Stomach smooth muscle (tissue), 2 donors: Measurements from ENCODE around the gene SELENOP.

ENCODE experiments used
- H3K27ac ChIP-seq: one replicate; pipeline ENCODE4 v1.7.0; 2013; ENCODE audit warnings: mild to moderate bottlenecking, low read length, inconsistent platforms
- H3K27me3 ChIP-seq, 2 donors: one replicate each; pipeline ENCODE4 v1.7.0; 2013; ENCODE audit warnings: low read length in 2 of 2; ENCODE audit not compliant: insufficient read depth in 2 of 2, control insufficient read depth in 1 of 2
- H3K36me3 ChIP-seq, 2 donors: one replicate each; pipeline ENCODE4 v1.7.0; 2013; ENCODE audit warnings: low read length in 2 of 2; ENCODE audit not compliant: control insufficient read depth in 2 of 2, insufficient read depth in 2 of 2
- H3K4me1 ChIP-seq: one replicate; pipeline ENCODE4 v1.7.0; 2013; ENCODE audit warnings: low read length; ENCODE audit not compliant: control insufficient read depth, insufficient read depth
- H3K4me3 ChIP-seq, 2 donors: one replicate each; pipeline ENCODE4 v1.7.0; 2013; ENCODE audit warnings: low read length in 2 of 2
- H3K9ac ChIP-seq, 2 donors: one replicate each; pipeline ENCODE4 v1.7.0; 2013; ENCODE audit warnings: low read length in 2 of 2, mild to moderate bottlenecking in 1 of 2
- H3K9me3 ChIP-seq, 2 donors: one replicate each; pipeline ENCODE4 v1.7.0; 2013; ENCODE audit warnings: low read length in 2 of 2; ENCODE audit not compliant: control insufficient read depth in 2 of 2
- donor health status: healthy.
- donor health status: Pancreatic carcinoma.

SELENOP gene

DNA sequence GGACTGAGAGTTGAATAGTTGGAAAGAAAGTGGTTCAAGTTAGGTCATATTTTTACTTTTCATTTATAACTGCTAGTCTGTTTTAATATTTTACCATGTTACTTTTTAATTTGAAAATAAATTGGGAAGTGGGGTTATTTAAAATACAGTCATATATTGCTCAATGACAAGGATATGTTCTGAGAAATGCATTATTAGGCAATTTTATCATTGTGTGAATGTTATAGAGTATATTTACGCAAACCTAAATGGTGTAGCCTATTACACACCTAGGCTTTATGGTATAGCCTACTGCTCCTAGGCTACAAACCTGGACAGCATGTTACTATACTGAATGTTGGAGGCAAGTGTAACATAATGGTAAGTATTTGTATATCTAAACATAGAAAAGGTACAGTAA lies 49.9 kb downstream of the SELENOP start:
- H3K27me3 ChIP-seq: peaks cover 0 to 2% of the 10 kb centered on the region in 2 donors
- no peak overlapping the region for H3K4me3 ChIP-seq
- no peak overlapping the region for H3K27ac ChIP-seq
- H3K9me3 ChIP-seq: no peaks in the 10 kb centered on the region
- no peak overlapping the region for H3K9ac ChIP-seq
- no peaks in the 10 kb centered on the region for H3K36me3 ChIP-seq
- no peaks in the 10 kb centered on the region for H3K4me1 ChIP-seq

GRCh38 chr5:42760426-42760825 lies 51.3 kb downstream of the SELENOP start:
- no peak overlapping the region for H3K4me3 ChIP-seq
- H3K4me1 ChIP-seq: no peaks in the 10 kb centered on the region
- H3K9me3 ChIP-seq: no peaks in the 10 kb centered on the region
- H3K27me3 ChIP-seq: peaks cover 0 to 2% of the 10 kb centered on the region in 2 donors
- no peak overlapping the region for H3K9ac ChIP-seq
- H3K36me3 ChIP-seq: no peaks in the 10 kb centered on the region
- no peak overlapping the region for H3K27ac ChIP-seq

GRCh38 chr5:42759456-42759855 lies 52.2 kb downstream of the SELENOP start:
- H3K36me3 ChIP-seq: no peaks in the 10 kb centered on the region
- H3K4me3 ChIP-seq: no peak overlapping the region
- H3K27ac ChIP-seq: no peak overlapping the region
- H3K27me3 ChIP-seq: peaks cover 0 to 2% of the 10 kb centered on the region in 2 donors
- H3K9ac ChIP-seq: no peak overlapping the region
- H3K9me3 ChIP-seq: no peaks in the 10 kb centered on the region
- H3K4me1 ChIP-seq: no peaks in the 10 kb centered on the region

GRCh38 chr5:42756606-42757601 lies 54.8 kb downstream of the SELENOP start, which contains the start of gene CCDC152:
CCDC152 (plus strand) TSS chr5:42756818; CDS start chr5:42759122, 2,304 bp downstream.
- H3K36me3 ChIP-seq: no peaks in the 10 kb centered on the region
- H3K9ac ChIP-seq: peak within 1 kb of the TSS in 1 of 2 donors; percentile 22
- H3K4me3 ChIP-seq: peak within 1 kb of the TSS; percentile 34 to 64

GRCh38 chr5:42753099-42753498 lies 58.6 kb downstream of the SELENOP start:
- H3K9me3 ChIP-seq: no peaks in the 10 kb centered on the region
- no peak overlapping the region for H3K27ac ChIP-seq
- no peaks in the 10 kb centered on the region for H3K4me1 ChIP-seq

More at GRCh38 chr5:42756606-42757601, 54.8 kb downstream of the SELENOP start, which contains the start of gene CCDC152:
- Histone ChIP-seq H3K9me3 (no peaks in the 10 kb centered on the region), H3K4me1 (no peaks in the 10 kb centered on the region), H3K27me3 (peaks cover 0 to 2% of the 10 kb centered on the region in 2 donors), H3K27ac (no peak within 1 kb of the TSS)

DNA sequence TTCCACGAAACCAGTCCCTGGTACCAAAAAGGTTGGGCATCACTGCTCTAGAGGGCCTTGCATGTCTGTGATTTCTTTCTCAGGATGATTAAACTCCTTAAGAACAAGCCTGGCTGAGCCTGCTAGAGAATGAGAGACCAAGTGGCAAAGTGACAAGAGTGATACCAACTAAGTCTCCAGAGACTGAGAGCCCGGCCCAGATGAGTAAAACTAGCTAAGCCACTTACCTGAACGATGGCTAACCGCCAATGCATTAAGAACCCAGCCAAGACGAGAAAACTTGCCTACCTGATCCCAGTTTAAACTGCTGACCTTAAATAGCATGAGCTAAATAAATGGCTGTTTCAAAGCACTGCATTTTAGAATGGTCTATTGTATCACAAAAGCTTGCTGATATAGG lies 60.6 kb downstream of the SELENOP start:
- Histone ChIP-seq H3K27ac (no peak overlapping the region), H3K9me3 (no peaks in the 10 kb centered on the region), H3K27me3 (no peaks in the 10 kb centered on the region)

More at GRCh38 chr5:42753099-42753498, 58.6 kb downstream of the SELENOP start:
- Histone ChIP-seq H3K9ac (no peak overlapping the region), H3K4me3 (no peak overlapping the region), H3K36me3 (no peaks in the 10 kb centered on the region), H3K27me3 (peaks cover 0 to 2% of the 10 kb centered on the region in 2 donors)

DNA sequence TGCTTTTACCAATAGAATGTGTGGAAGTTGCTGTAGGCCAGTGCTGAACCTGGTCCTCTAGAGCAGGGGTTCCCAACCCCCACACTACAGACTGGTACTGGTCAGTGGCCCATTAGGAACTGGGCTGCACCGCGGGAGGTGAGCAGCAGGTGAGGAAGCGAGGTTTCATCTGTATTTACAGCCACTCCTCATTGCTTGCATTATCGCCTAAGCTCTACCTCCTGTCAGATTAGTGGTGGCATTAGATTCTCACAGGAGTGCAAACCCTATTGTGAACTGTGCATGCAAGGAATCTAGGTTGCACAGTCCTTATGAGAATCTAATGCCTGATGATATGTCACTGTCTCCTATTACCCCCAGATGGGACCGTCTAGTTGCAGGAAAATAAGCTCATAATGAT lies 61.2 kb downstream of the SELENOP start:
- Histone ChIP-seq H3K27ac (no peak overlapping the region), H3K36me3 (no peaks in the 10 kb centered on the region), H3K9ac (no peak overlapping the region), H3K4me3 (no peak overlapping the region), H3K4me1 (no peaks in the 10 kb centered on the region), H3K9me3 (no peaks in the 10 kb centered on the region), H3K27me3 (no peaks in the 10 kb centered on the region)

More for the DNA sequence above, 60.6 kb downstream of the SELENOP start:
- H3K4me3 ChIP-seq: no peak overlapping the region
- no peak overlapping the region for H3K9ac ChIP-seq
- H3K36me3 ChIP-seq: no peaks in the 10 kb centered on the region
- no peaks in the 10 kb centered on the region for H3K4me1 ChIP-seq
